Tibial artery (tissue), 4 donors: ENCODE results near the gene LAMA1.

Experiments
- DNase-seq, 2 donors: peaks; one replicate each; pipeline ENCODE4 v3.0.0-alpha.2; 2019
- H3K27ac ChIP-seq, 2 donors: fragments of 200-600 bp; sonication (generic) in 1 of 2; 1 replicate in 1 of 2; 2 replicates in 1 of 2; pipeline ENCODE4 v1.5.1; 2018 to 2019; ENCODE audit warnings: mild to moderate bottlenecking in 1 of 2
- H3K27me3 ChIP-seq, 2 donors: fragments of 200-600 bp; sonication (generic) in 1 of 2; one replicate each; pipeline versions ENCODE4 v1.5.1 to v1.6.0; 2016 to 2019
- H3K36me3 ChIP-seq, 3 donors: fragments of 200-600 bp; sonication (generic) in 2 of 3; one replicate each; pipeline ENCODE4 v1.5.1; 2016 to 2019; ENCODE audit warnings: mild to moderate bottlenecking in 2 of 3
- H3K4me1 ChIP-seq, 4 donors: fragments of 200-600 bp; sonication (generic) in 2 of 4; 1 replicate in 3 of 4; 2 replicates in 1 of 4; pipeline ENCODE4 v1.5.1; 2016 to 2019
- H3K4me3 ChIP-seq, 2 donors: fragments of 200-600 bp; sonication (generic) in 1 of 2; 1 replicate in 1 of 2; 2 replicates in 1 of 2; pipeline ENCODE4 v1.5.1; 2018 to 2019; ENCODE audit warnings: mild to moderate bottlenecking in 2 of 2
- H3K9me3 ChIP-seq, 3 donors: fragments of 200-600 bp; sonication (generic) in 1 of 3; one replicate each; pipeline ENCODE4 v1.5.1; 2016 to 2019
- CTCF ChIP-seq, 2 experiments: fragments of 200-600 bp in 1 of 2; fragments of 450-650 bp in 1 of 2; IDR thresholded peaks; one replicate each; pipeline ENCODE4 v1.5.1; 2017 to 2019; ENCODE audit warnings: antibody characterized with exemption in 2 of 2, mild to moderate bottlenecking in 1 of 2, moderate library complexity in 1 of 2
- intact Hi-C: fragments of 100-400 bp; cut with DNase I; formaldehyde crosslinking; loops from one replicate; pipeline ENCODE4 v1.15.0; 2023; ENCODE audit warnings: low total_unique reads

The LAMA1 gene

GRCh38 chr18:6975084-6975483 lies 142.5 kb downstream of the LAMA1 start:
- no peak for TF ChIP-seq CTCF (IDR thresholded peaks at IDR 0.05)
- intact Hi-C loops: no loop called here
- Histone ChIP-seq H3K27ac (no peak overlapping the region), H3K27me3 (no peaks in the 10 kb centered on the region), H3K4me3 (no peak overlapping the region), H3K36me3 (no peaks in the 10 kb centered on the region), H3K9me3 (no peaks in the 10 kb centered on the region), H3K4me1 (no peaks in the 10 kb centered on the region)
- no peak for DNase-seq

- intact Hi-C loops: no loop called here
These were observed 145.6 kb downstream of the LAMA1 start for GRCh38 chr18:6971823-6972478.

GRCh38 chr18:6963452-6964097 lies 154.0 kb downstream of the LAMA1 start:
- no peaks in the 10 kb centered on the region for H3K27me3 ChIP-seq
- intact Hi-C loops: no loop called here
- TF ChIP-seq CTCF (IDR thresholded peaks at IDR 0.05): no peak
- no peak for DNase-seq
- peaks cover 0 to 5% (median 0%) of the 10 kb centered on the region in 3 donors for H3K36me3 ChIP-seq
- no peak overlapping the region for H3K27ac ChIP-seq
- H3K4me1 ChIP-seq: no peaks in the 10 kb centered on the region
- no peaks in the 10 kb centered on the region for H3K9me3 ChIP-seq
- H3K4me3 ChIP-seq: no peak overlapping the region

More at GRCh38 chr18:6971823-6972478, 145.6 kb downstream of the LAMA1 start:
- H3K4me3 ChIP-seq: no peak overlapping the region
- H3K36me3 ChIP-seq: no peaks in the 10 kb centered on the region
- no peaks in the 10 kb centered on the region for H3K4me1 ChIP-seq
- H3K27me3 ChIP-seq: no peaks in the 10 kb centered on the region
- no peak overlapping the region for H3K27ac ChIP-seq
- TF ChIP-seq CTCF (IDR thresholded peaks at IDR 0.05): no peak
- no peak for DNase-seq
- H3K9me3 ChIP-seq: no peaks in the 10 kb centered on the region

- no peak overlapping the region for H3K27ac ChIP-seq
- no peak for TF ChIP-seq CTCF (IDR thresholded peaks at IDR 0.05)
- no peak for DNase-seq
- no peak overlapping the region for H3K4me3 ChIP-seq
- H3K4me1 ChIP-seq: no peaks in the 10 kb centered on the region
- H3K27me3 ChIP-seq: no peaks in the 10 kb centered on the region
- peaks cover 0 to 5% (median 0%) of the 10 kb centered on the region in 3 donors for H3K36me3 ChIP-seq
- no peaks in the 10 kb centered on the region for H3K9me3 ChIP-seq
- intact Hi-C loops: no loop called here
These were observed 154.8 kb downstream of the LAMA1 start for GRCh38 chr18:6962571-6963451.

GRCh38 chr18:6961331-6961730 lies 156.3 kb downstream of the LAMA1 start:
- intact Hi-C loops: no loop called here
- no peak for DNase-seq
- no peak for TF ChIP-seq CTCF (IDR thresholded peaks at IDR 0.05)
- Histone ChIP-seq H3K9me3 (no peaks in the 10 kb centered on the region), H3K4me1 (no peaks in the 10 kb centered on the region), H3K36me3 (peaks cover 0 to 7% (median 0%) of the 10 kb centered on the region in 3 donors), H3K27ac (no peak overlapping the region), H3K4me3 (no peak overlapping the region), H3K27me3 (no peaks in the 10 kb centered on the region)
